ENCODE measurements around the gene COL4A2.

COL4A2 gene

GRCh38 chr13:110352735-110353134 lies 45.7 kb downstream of the COL4A2 start:
- no peaks in the 10 kb centered on the region for H3K9me3 Mint-ChIP-seq
- no peaks in the 10 kb centered on the region for H3K4me1 Mint-ChIP-seq
- no peak for ATAC-seq
- H3K4me3 Mint-ChIP-seq, result no peak overlapping the region
- H3K36me3 Mint-ChIP-seq, result no peaks in the 10 kb centered on the region
- H3K27ac Mint-ChIP-seq, result no peak overlapping the region
- H3K27me3 Mint-ChIP-seq, result peaks cover 14% of the 10 kb centered on the region

- Mint-ChIP-seq H3K27ac (no peak overlapping the region), H3K36me3 (no peaks in the 10 kb centered on the region), H3K4me1 (no peaks in the 10 kb centered on the region), H3K4me3 (no peak overlapping the region), H3K9me3 (no peaks in the 10 kb centered on the region), H3K27me3 (peaks cover 14% of the 10 kb centered on the region)
- ATAC-seq, result no peak
Observed at GRCh38 chr13:110353339-110353977, 46.4 kb downstream of the COL4A2 start.

- Mint-ChIP-seq H3K27me3 (peaks cover 14% of the 10 kb centered on the region), H3K4me1 (no peaks in the 10 kb centered on the region), H3K27ac (no peak overlapping the region), H3K4me3 (no peak overlapping the region), H3K9me3 (no peaks in the 10 kb centered on the region), H3K36me3 (no peaks in the 10 kb centered on the region)
- ATAC-seq, result no peak
Observed at GRCh38 chr13:110354123-110354627, 47.1 kb downstream of the COL4A2 start.

GRCh38 chr13:110354715-110355473 lies 47.8 kb downstream of the COL4A2 start:
- Mint-ChIP-seq H3K9me3 (no peaks in the 10 kb centered on the region), H3K4me1 (no peaks in the 10 kb centered on the region), H3K27me3 (peaks cover 14% of the 10 kb centered on the region), H3K27ac (no peak overlapping the region), H3K4me3 (no peak overlapping the region), H3K36me3 (no peaks in the 10 kb centered on the region)
- ATAC-seq, result no peak

- no peak for ATAC-seq
- H3K4me3 Mint-ChIP-seq, result no peak overlapping the region
- no peaks in the 10 kb centered on the region for H3K9me3 Mint-ChIP-seq
- no peak overlapping the region for H3K27ac Mint-ChIP-seq
- peaks cover 4% of the 10 kb centered on the region for H3K27me3 Mint-ChIP-seq
- H3K36me3 Mint-ChIP-seq, result no peaks in the 10 kb centered on the region
- no peaks in the 10 kb centered on the region for H3K4me1 Mint-ChIP-seq
Observed at GRCh38 chr13:110356362-110356761, 49.3 kb downstream of the COL4A2 start.

- no peaks in the 10 kb centered on the region for H3K9me3 Mint-ChIP-seq
- no peaks in the 10 kb centered on the region for H3K36me3 Mint-ChIP-seq
- no peak overlapping the region for H3K4me3 Mint-ChIP-seq
- no peaks in the 10 kb centered on the region for H3K4me1 Mint-ChIP-seq
- H3K27me3 Mint-ChIP-seq, result peaks cover 7% of the 10 kb centered on the region
- no peak for ATAC-seq
- H3K27ac Mint-ChIP-seq, result no peak overlapping the region
Observed at GRCh38 chr13:110358381-110358780, 51.3 kb downstream of the COL4A2 start.

GRCh38 chr13:110359840-110360301 lies 52.8 kb downstream of the COL4A2 start:
- Mint-ChIP-seq H3K27me3 (peaks cover 8% of the 10 kb centered on the region), H3K27ac (no peak overlapping the region), H3K9me3 (no peaks in the 10 kb centered on the region), H3K36me3 (no peaks in the 10 kb centered on the region), H3K4me3 (no peak overlapping the region), H3K4me1 (no peaks in the 10 kb centered on the region)
- ATAC-seq, result no peak

GRCh38 chr13:110360598-110360997 lies 53.5 kb downstream of the COL4A2 start:
- H3K27me3 Mint-ChIP-seq, result peaks cover 8% of the 10 kb centered on the region
- no peak overlapping the region for H3K27ac Mint-ChIP-seq
- no peak overlapping the region for H3K4me3 Mint-ChIP-seq
- H3K9me3 Mint-ChIP-seq, result no peaks in the 10 kb centered on the region
- H3K4me1 Mint-ChIP-seq, result no peaks in the 10 kb centered on the region
- ATAC-seq, result no peak
- H3K36me3 Mint-ChIP-seq, result no peaks in the 10 kb centered on the region

- H3K9me3 Mint-ChIP-seq, result no peaks in the 10 kb centered on the region
- ATAC-seq, result no peak
- no peak overlapping the region for H3K4me3 Mint-ChIP-seq
- no peaks in the 10 kb centered on the region for H3K4me1 Mint-ChIP-seq
- H3K27ac Mint-ChIP-seq, result no peak overlapping the region
- no peaks in the 10 kb centered on the region for H3K36me3 Mint-ChIP-seq
- H3K27me3 Mint-ChIP-seq, result peaks cover 8% of the 10 kb centered on the region
Observed at GRCh38 chr13:110361365-110361911, 54.4 kb downstream of the COL4A2 start.

GRCh38 chr13:110363010-110363409 lies 55.9 kb downstream of the COL4A2 start:
- H3K9me3 Mint-ChIP-seq, result no peaks in the 10 kb centered on the region
- peaks cover 8% of the 10 kb centered on the region for H3K27me3 Mint-ChIP-seq

GRCh38 chr13:110364081-110364480 lies 57.0 kb downstream of the COL4A2 start:
- H3K4me3 Mint-ChIP-seq, result no peak overlapping the region
- H3K27me3 Mint-ChIP-seq, result peaks cover 8% of the 10 kb centered on the region
- no peak overlapping the region for H3K27ac Mint-ChIP-seq
- H3K9me3 Mint-ChIP-seq, result no peaks in the 10 kb centered on the region
- no peaks in the 10 kb centered on the region for H3K4me1 Mint-ChIP-seq
- no peak for ATAC-seq
- H3K36me3 Mint-ChIP-seq, result no peaks in the 10 kb centered on the region

More at GRCh38 chr13:110363010-110363409, 55.9 kb downstream of the COL4A2 start:
- H3K4me1 Mint-ChIP-seq, result no peaks in the 10 kb centered on the region
- no peak overlapping the region for H3K27ac Mint-ChIP-seq
- no peak for ATAC-seq
- H3K36me3 Mint-ChIP-seq, result no peaks in the 10 kb centered on the region
- H3K4me3 Mint-ChIP-seq, result no peak overlapping the region

- Mint-ChIP-seq H3K4me1 (no peaks in the 10 kb centered on the region), H3K9me3 (no peaks in the 10 kb centered on the region), H3K27me3 (peaks cover 8% of the 10 kb centered on the region), H3K27ac (no peak overlapping the region), H3K4me3 (no peak overlapping the region), H3K36me3 (no peaks in the 10 kb centered on the region)
- ATAC-seq, result no peak
Observed at GRCh38 chr13:110365876-110366275, 58.8 kb downstream of the COL4A2 start.

GRCh38 chr13:110366733-110367132 lies 59.6 kb downstream of the COL4A2 start:
- Mint-ChIP-seq H3K9me3 (no peaks in the 10 kb centered on the region), H3K27ac (no peak overlapping the region), H3K36me3 (no peaks in the 10 kb centered on the region), H3K4me1 (no peaks in the 10 kb centered on the region), H3K4me3 (no peak overlapping the region), H3K27me3 (peaks cover 8% of the 10 kb centered on the region)
- no peak for ATAC-seq

- Mint-ChIP-seq H3K4me3 (no peak overlapping the region), H3K4me1 (no peaks in the 10 kb centered on the region), H3K9me3 (no peaks in the 10 kb centered on the region), H3K27ac (no peak overlapping the region), H3K27me3 (peaks cover 8% of the 10 kb centered on the region), H3K36me3 (no peaks in the 10 kb centered on the region)
- no peak for ATAC-seq
Observed at GRCh38 chr13:110367620-110368019, 60.5 kb downstream of the COL4A2 start.

- Mint-ChIP-seq H3K36me3 (no peaks in the 10 kb centered on the region), H3K27me3 (peaks cover 2% of the 10 kb centered on the region), H3K4me1 (no peaks in the 10 kb centered on the region), H3K27ac (no peak overlapping the region), H3K4me3 (no peak overlapping the region), H3K9me3 (no peaks in the 10 kb centered on the region)
- ATAC-seq, result no peak
Observed at GRCh38 chr13:110368408-110368807, 61.3 kb downstream of the COL4A2 start.

- H3K36me3 Mint-ChIP-seq, result no peaks in the 10 kb centered on the region
- peaks cover 9% of the 10 kb centered on the region for H3K27me3 Mint-ChIP-seq
- no peaks in the 10 kb centered on the region for H3K4me1 Mint-ChIP-seq
- H3K9me3 Mint-ChIP-seq, result no peaks in the 10 kb centered on the region
- no peak overlapping the region for H3K27ac Mint-ChIP-seq
- no peak for ATAC-seq
- no peak overlapping the region for H3K4me3 Mint-ChIP-seq
Observed at GRCh38 chr13:110369400-110369799, 62.3 kb downstream of the COL4A2 start.

Data from stimulated activated memory B cell treated with anti-CD40 and anti-IgM and Interleukin-4, amounts not matched to agents 10 μg/mL and 1 μg/mL and 100 μg/mL, for 72 hours (primary cell).